WTC11 (cell line): ENCODE measurements around the gene GSS. TPM values are rescaled to one million over a fixed set of nuclear protein-coding genes. Genes with fewer than 3 reads are reported as not detected.

ENCODE experiments used
- ATAC-seq: fragments of 200-7000 bp; cut with Tn5 transposase; 2 replicates; pipeline ENCODE4 v1.10.0; 2021; ENCODE audit warnings: mild to moderate bottlenecking, moderate library complexity
- CTCF ChIA-PET: fragments of 300-600 bp; sonication (Branson Sonifier 250); formaldehyde crosslinking; loops from one replicate; lab custom pipeline; 2021; ENCODE audit warnings: antibody characterized with exemption; lab: Charles Lee
- POLR2A ChIA-PET: fragments of 350-600 bp; sonication (Branson Sonifier 250); formaldehyde crosslinking; loops from one replicate; lab custom pipeline; 2021; ENCODE audit warnings: antibody characterized with exemption; lab: Charles Lee
- DNase-seq: peaks from one replicate; pipeline ENCODE4 v3.0.0; 2021; ENCODE audit warnings: low spot score
- H3K27ac Mint-ChIP-seq: 2 replicates; pipeline ENCODE4 v1.8.0; 2021; ENCODE audit warnings: mixed read lengths
- H3K27me3 Mint-ChIP-seq: 2 replicates; pipeline ENCODE4 v1.8.0; 2021; ENCODE audit warnings: low read depth, mild to moderate bottlenecking, moderate library complexity, mixed read lengths
- H3K36me3 Mint-ChIP-seq: 2 replicates; pipeline ENCODE4 v1.8.0; 2021; ENCODE audit warnings: mixed read lengths
- H3K4me1 Mint-ChIP-seq: 2 replicates; pipeline ENCODE4 v1.8.0; 2022; ENCODE audit warnings: mixed read lengths
- H3K4me3 Mint-ChIP-seq: 2 replicates; pipeline ENCODE4 v1.8.0; 2021; ENCODE audit warnings: mild to moderate bottlenecking, moderate library complexity, mixed read lengths
- H3K9me3 Mint-ChIP-seq: 2 replicates; pipeline ENCODE4 v1.8.0; 2021; ENCODE audit warnings: mixed read lengths
- ATF1 ChIP-seq: sonication (generic); formaldehyde crosslinking; IDR thresholded peaks from 2 replicates; pipeline ENCODE4 v1.8.1; 2023; ENCODE audit warnings: mild to moderate bottlenecking, moderate library complexity, missing genetic modification reagents
- ATF6 ChIP-seq: sonication (generic); formaldehyde crosslinking; IDR thresholded peaks from 2 replicates; pipeline ENCODE4 v1.8.1; 2023; ENCODE audit warnings: mild to moderate bottlenecking, missing genetic modification reagents
- CREB1 ChIP-seq: sonication (generic); formaldehyde crosslinking; IDR thresholded peaks from 2 replicates; pipeline ENCODE4 v1.8.0; 2023; ENCODE audit warnings: mild to moderate bottlenecking, missing genetic modification reagents
- E2F1 ChIP-seq: sonication (generic); formaldehyde crosslinking; IDR thresholded peaks from 2 replicates; pipeline ENCODE4 v1.8.0; 2022; ENCODE audit warnings: mild to moderate bottlenecking, missing genetic modification reagents
- E2F4 ChIP-seq: sonication (generic); formaldehyde crosslinking; IDR thresholded peaks from 2 replicates; pipeline ENCODE4 v1.8.1; 2022; ENCODE audit warnings: low read depth, mild to moderate bottlenecking, moderate library complexity, missing genetic modification reagents, borderline replicate concordance
- E2F5 ChIP-seq: sonication (generic); formaldehyde crosslinking; IDR thresholded peaks from 2 replicates; pipeline ENCODE4 v1.8.1; 2022; ENCODE audit warnings: mild to moderate bottlenecking, moderate library complexity, missing genetic modification reagents
- FOXP4 ChIP-seq: sonication (generic); formaldehyde crosslinking; IDR thresholded peaks from 2 replicates; pipeline ENCODE4 v1.8.0; 2022; ENCODE audit warnings: mild to moderate bottlenecking, missing genetic modification reagents
- IRF1 ChIP-seq: sonication (generic); formaldehyde crosslinking; IDR thresholded peaks from 2 replicates; pipeline ENCODE4 v1.8.0; 2023; ENCODE audit warnings: missing genetic modification reagents
- MXD4 ChIP-seq: fragments of 250-450 bp; sonication (Bioruptor Pico); IDR thresholded peaks from 2 replicates; pipeline ENCODE4 v1.8.0; 2021; ENCODE audit warnings: mild to moderate bottlenecking, moderate library complexity, borderline replicate concordance
- MYBL2 ChIP-seq: sonication (generic); formaldehyde crosslinking; IDR thresholded peaks from 2 replicates; pipeline ENCODE4 v1.8.1; 2023; ENCODE audit warnings: mild to moderate bottlenecking, moderate library complexity, missing genetic modification reagents
- SP1 ChIP-seq: sonication (generic); formaldehyde crosslinking; conservative IDR thresholded peaks from 2 replicates; pipeline ENCODE4 v1.8.1; 2022; ENCODE audit warnings: missing genetic modification reagents
- TEAD1 ChIP-seq: sonication (generic); formaldehyde crosslinking; IDR thresholded peaks from 2 replicates; pipeline ENCODE4 v1.8.0; 2022; ENCODE audit warnings: mild to moderate bottlenecking, missing genetic modification reagents
- USF1 ChIP-seq: sonication (generic); formaldehyde crosslinking; IDR thresholded peaks from 2 replicates; pipeline ENCODE4 v1.8.0; 2022; ENCODE audit warnings: mild to moderate bottlenecking, missing genetic modification reagents
- ZBTB43 ChIP-seq: sonication (generic); formaldehyde crosslinking; IDR thresholded peaks from 2 replicates; pipeline ENCODE4 v1.8.1; 2023; ENCODE audit warnings: mild to moderate bottlenecking, missing genetic modification reagents
- ZNF121 ChIP-seq: sonication (generic); formaldehyde crosslinking; IDR thresholded peaks from 2 replicates; pipeline ENCODE4 v1.8.0; 2023; ENCODE audit warnings: missing genetic modification reagents
- ZNF219 ChIP-seq: sonication (generic); formaldehyde crosslinking; IDR thresholded peaks from 2 replicates; pipeline ENCODE4 v1.8.0; 2023; ENCODE audit warnings: missing genetic modification reagents, mild to moderate bottlenecking, borderline replicate concordance
- ZNF317 ChIP-seq: sonication (generic); formaldehyde crosslinking; IDR thresholded peaks from 2 replicates; pipeline ENCODE4 v1.8.1; 2023; ENCODE audit warnings: low read depth, mild to moderate bottlenecking, moderate library complexity, missing genetic modification reagents, borderline replicate concordance
- ZNF512 ChIP-seq: sonication (generic); formaldehyde crosslinking; IDR thresholded peaks from 2 replicates; pipeline ENCODE4 v1.8.1; 2022; ENCODE audit warnings: missing genetic modification reagents, borderline replicate concordance
- total RNA-seq: library from RNA; stranded (reverse); gene quantifications from 3 replicates; pipeline ENCODE4 v1.2.3, GENCODE V29; 2021

GSS gene
- total RNA-seq, 1 experiment from 2014 or later = 47.3 TPM

- H3K27me3 Mint-ChIP-seq = peaks cover 8% of the 10 kb centered on the region
- peaks cover 5% of the 10 kb centered on the region; the same call in 1 of the 2 replicates for H3K36me3 Mint-ChIP-seq
- DNase-seq = peak; percentile 22
- ChIA-PET CTCF (interaction anchor here (1.0 to 3.6 kb wide), 3 partner anchors 43 to 82 kb away, joined by 6 to 103 read pairs (median 29); partner anchors contain the start of genes ACSS2 and GGT7), POLR2A (interaction anchor here (0.6 to 0.9 kb wide), 3 partner anchors 11 to 415 kb away, joined by 3 to 4 read pairs (median 3); no protein-coding TSS in a partner anchor)
- TF ChIP-seq ZBTB43 (CRISPR knock-in tag) (no peak), ATF1 (CRISPR knock-in tag) (no peak), TEAD1 (CRISPR knock-in tag) (no peak), IRF1 (CRISPR knock-in tag) (no peak), MYBL2 (no peak), ZNF317 (CRISPR knock-in tag) (no peak), E2F1 (CRISPR knock-in tag) (no peak), E2F4 (no peak), MXD4 (no peak), ATF6 (CRISPR knock-in tag) (no peak), ZNF512 (CRISPR knock-in tag) (no peak), E2F5 (CRISPR knock-in tag) (no peak)
- no peak for ATAC-seq
- H3K4me3 Mint-ChIP-seq = peak overlapping the region; percentile 91
- peak overlapping the region; percentile 93 for H3K27ac Mint-ChIP-seq
- peaks cover 48% of the 10 kb centered on the region for H3K4me1 Mint-ChIP-seq
- H3K9me3 Mint-ChIP-seq = no peaks in the 10 kb centered on the region
Observed at GRCh38 chr20:34954904-34955230, 739 bp downstream of the GSS start.

- Mint-ChIP-seq H3K27ac (no peak overlapping the region), H3K36me3 (peaks cover 5% of the 10 kb centered on the region; the same call in 1 of the 2 replicates), H3K9me3 (no peaks in the 10 kb centered on the region), H3K27me3 (peaks cover 8% of the 10 kb centered on the region), H3K4me1 (peaks cover 48% of the 10 kb centered on the region), H3K4me3 (no peak overlapping the region)
- ChIA-PET POLR2A (interaction anchor here (0.9 kb wide), 1 partner anchor 128 kb away, joined by 3 read pairs; no protein-coding TSS in a partner anchor), CTCF (interaction anchor here (0.8 to 2.3 kb wide), 3 partner anchors 19 to 81 kb away, joined by 4 to 9 read pairs (median 6); partner anchors contain the start of genes ACSS2 and GGT7)
- TF ChIP-seq USF1 (CRISPR knock-in tag) (no peak), SP1 (no peak), ZNF219 (CRISPR knock-in tag) (no peak), CREB1 (CRISPR knock-in tag) (no peak), ZNF121 (CRISPR knock-in tag) (no peak), FOXP4 (CRISPR knock-in tag) (no peak), MYBL2 (no peak)
- DNase-seq = no peak
- ATAC-seq = no peak
Observed at GRCh38 chr20:34953960-34954359, 1.6 kb downstream of the GSS start.
